ENCODE measurements around the gene GPR141.

GPR141 gene

DNA sequence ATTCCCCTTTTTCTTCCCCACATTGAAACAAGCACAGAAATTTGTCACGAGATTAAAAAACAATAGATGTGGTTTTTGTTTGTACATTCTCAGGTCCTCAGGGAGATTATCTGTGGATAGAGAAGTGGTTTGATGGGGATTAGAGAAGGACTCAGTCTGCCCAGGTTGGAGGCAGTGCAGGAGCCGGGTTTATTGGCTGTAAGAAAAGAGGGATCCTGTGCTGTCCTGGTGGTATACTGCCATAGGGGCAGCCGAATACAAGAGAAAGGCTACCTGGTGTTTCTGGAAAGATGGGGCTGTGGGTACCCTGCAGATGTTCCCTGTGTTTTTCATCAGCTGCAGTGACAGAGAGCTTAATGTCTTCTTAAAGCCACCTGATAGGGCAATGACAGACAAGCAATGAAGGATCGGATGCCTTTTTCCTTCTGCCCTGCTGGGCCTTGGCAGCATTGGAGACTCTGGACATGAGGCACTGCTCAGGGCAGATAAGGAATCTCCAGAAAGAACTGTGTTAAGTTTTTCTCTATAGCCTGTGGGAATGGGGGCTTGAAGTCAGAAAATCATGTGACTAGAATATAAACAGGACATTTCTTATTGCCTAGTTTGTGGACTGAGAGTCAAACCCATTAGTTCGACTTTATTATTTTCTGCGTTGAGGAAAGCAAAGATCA lies 18.1 kb upstream of the GPR141 start:
- H3K27me3 ChIP-seq (ENCODE audit: control insufficient read depth, insufficient read depth, low read length) = no peaks in the 10 kb centered on the region
- H3K4me2 ChIP-seq (ENCODE audit: low read length) = no peak overlapping the region
- H3K36me3 ChIP-seq (ENCODE audit: insufficient read depth, low read length) = no peaks in the 10 kb centered on the region
- H3K9ac ChIP-seq (ENCODE audit: low read depth, low read length) = no peak overlapping the region
- no peak overlapping the region for H3K4me3 ChIP-seq (ENCODE audit: low read length)
- no peaks in the 10 kb centered on the region for H3K9me3 ChIP-seq (replicated peaks; ENCODE audit: low read length)
- H3K4me1 ChIP-seq (ENCODE audit: control insufficient read depth, insufficient read depth, low read length) = no peaks in the 10 kb centered on the region

DNA sequence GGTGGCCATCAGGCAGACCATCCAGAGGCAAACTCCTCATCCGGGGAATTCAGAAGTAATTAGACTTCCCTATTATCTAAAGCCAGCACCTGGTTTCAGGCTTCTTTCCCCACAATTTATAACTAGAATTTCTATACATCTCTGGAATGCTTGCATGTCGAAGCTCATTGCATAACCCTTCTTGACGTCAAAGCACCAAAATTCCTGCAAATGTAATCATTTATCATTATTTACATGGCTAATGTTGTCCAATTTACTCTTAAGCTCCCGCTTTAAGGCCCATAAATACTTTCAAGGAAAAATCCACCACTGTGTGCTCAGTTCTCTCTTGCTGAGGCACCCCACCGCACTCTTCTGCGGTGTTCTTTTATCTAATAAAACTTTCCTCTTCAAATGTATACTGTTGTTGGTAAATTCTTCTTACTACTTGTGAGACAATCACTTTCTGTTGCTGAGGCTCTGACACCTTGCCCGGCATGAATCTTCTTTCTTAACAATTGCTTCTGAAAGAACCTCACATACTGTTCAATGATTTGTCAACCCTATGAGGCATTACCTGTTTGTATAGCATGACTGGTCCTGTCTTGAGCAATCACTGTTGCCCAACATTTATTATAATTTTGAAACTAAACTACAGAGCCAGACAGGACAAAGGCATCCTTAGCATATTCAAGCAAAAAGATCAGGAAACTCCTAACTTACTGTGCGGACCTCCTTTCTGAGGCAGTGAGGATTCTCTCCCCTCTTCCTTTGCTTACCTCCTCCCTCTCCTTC lies 17.4 kb upstream of the GPR141 start:
- H3K4me1 ChIP-seq (ENCODE audit: control insufficient read depth, insufficient read depth, low read length) = no peaks in the 10 kb centered on the region
- no peaks in the 10 kb centered on the region for H3K36me3 ChIP-seq (ENCODE audit: insufficient read depth, low read length)
- H3K9me3 ChIP-seq (replicated peaks; ENCODE audit: low read length) = no peaks in the 10 kb centered on the region
- no peak overlapping the region for H3K9ac ChIP-seq (ENCODE audit: low read depth, low read length)
- no peaks in the 10 kb centered on the region for H3K27me3 ChIP-seq (ENCODE audit: control insufficient read depth, insufficient read depth, low read length)
- H3K4me3 ChIP-seq (ENCODE audit: low read length) = no peak overlapping the region
- no peak overlapping the region for H3K4me2 ChIP-seq (ENCODE audit: low read length)

DNA sequence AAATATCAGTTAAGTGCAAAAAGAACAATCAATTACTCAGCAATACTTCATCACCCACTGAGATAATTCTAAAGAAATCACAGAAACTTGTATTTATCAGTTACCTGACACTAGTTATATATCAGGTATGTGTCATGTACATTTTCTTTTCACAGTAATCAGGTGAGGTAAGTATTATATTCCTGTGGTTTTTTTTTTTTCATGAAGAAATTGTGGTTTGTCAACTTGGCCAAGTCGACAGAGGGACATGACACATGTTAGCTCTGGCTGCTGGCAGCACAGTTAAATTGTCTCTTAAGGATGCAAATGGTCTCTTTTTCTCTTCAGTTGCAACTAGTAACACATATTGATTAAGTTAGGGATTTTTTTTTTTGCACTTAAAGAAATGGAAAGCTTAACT lies 13.7 kb upstream of the GPR141 start:
- Histone ChIP-seq H3K4me2 (ENCODE audit: low read length) (no peak overlapping the region), H3K9ac (ENCODE audit: low read depth, low read length) (no peak overlapping the region), H3K4me3 (ENCODE audit: low read length) (no peak overlapping the region), H3K4me1 (ENCODE audit: control insufficient read depth, insufficient read depth, low read length) (no peaks in the 10 kb centered on the region), H3K27me3 (ENCODE audit: control insufficient read depth, insufficient read depth, low read length) (no peaks in the 10 kb centered on the region), H3K36me3 (ENCODE audit: insufficient read depth, low read length) (no peaks in the 10 kb centered on the region), H3K9me3 (replicated peaks; ENCODE audit: low read length) (no peaks in the 10 kb centered on the region)

DNA sequence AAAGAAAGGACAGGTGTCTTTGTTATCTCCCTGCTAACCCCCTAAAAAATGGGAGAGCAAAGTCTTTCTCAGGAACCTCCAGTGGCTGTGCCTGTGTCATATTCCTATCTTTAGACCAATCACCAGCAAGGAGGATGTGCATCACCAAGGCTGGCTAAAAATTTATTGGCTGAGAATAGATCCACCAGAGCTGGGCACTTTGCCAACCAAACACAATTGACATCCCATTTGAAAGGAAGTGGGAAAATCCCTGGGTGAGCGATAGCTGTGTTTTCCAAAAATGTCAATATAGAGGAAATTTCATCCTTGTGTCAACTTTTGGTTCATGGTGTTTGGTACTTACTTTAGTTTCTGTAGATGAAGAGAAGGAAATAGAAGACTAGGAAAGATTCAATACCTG lies 13.1 kb upstream of the GPR141 start:
- H3K4me1 ChIP-seq (ENCODE audit: control insufficient read depth, insufficient read depth, low read length) = no peaks in the 10 kb centered on the region
- H3K4me3 ChIP-seq (ENCODE audit: low read length) = no peak overlapping the region
- H3K9me3 ChIP-seq (replicated peaks; ENCODE audit: low read length) = no peaks in the 10 kb centered on the region

DNA sequence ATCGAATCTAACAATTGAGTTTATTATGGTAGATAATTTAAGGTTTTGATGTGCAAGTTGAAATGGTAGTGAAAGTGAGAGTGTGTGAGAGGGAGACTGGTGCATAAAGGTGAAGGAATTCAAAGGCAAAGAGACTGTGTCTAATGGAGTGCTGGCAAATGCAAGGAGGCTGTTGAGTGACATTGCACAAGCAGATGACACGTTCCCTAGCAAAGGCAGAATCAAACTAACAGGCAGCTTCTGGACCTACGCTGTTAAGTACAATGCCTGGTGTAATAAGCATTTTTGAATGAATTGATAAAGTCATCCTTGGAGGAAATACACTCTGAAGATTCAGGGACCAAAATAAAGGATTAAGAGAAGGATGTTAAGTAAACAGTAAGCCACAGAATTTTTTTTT lies 11.7 kb upstream of the GPR141 start:
- no peak overlapping the region for H3K4me2 ChIP-seq (ENCODE audit: low read length)
- no peaks in the 10 kb centered on the region for H3K27me3 ChIP-seq (ENCODE audit: control insufficient read depth, insufficient read depth, low read length)
- no peak overlapping the region for H3K4me3 ChIP-seq (ENCODE audit: low read length)
- H3K9me3 ChIP-seq (replicated peaks; ENCODE audit: low read length) = no peaks in the 10 kb centered on the region
- no peaks in the 10 kb centered on the region for H3K4me1 ChIP-seq (ENCODE audit: control insufficient read depth, insufficient read depth, low read length)
- no peaks in the 10 kb centered on the region for H3K36me3 ChIP-seq (ENCODE audit: insufficient read depth, low read length)
- no peak overlapping the region for H3K9ac ChIP-seq (ENCODE audit: low read depth, low read length)

More for the DNA sequence above, 13.1 kb upstream of the GPR141 start:
- Histone ChIP-seq H3K4me2 (ENCODE audit: low read length) (no peak overlapping the region), H3K27me3 (ENCODE audit: control insufficient read depth, insufficient read depth, low read length) (no peaks in the 10 kb centered on the region), H3K36me3 (ENCODE audit: insufficient read depth, low read length) (no peaks in the 10 kb centered on the region), H3K9ac (ENCODE audit: low read depth, low read length) (no peak overlapping the region)

DNA sequence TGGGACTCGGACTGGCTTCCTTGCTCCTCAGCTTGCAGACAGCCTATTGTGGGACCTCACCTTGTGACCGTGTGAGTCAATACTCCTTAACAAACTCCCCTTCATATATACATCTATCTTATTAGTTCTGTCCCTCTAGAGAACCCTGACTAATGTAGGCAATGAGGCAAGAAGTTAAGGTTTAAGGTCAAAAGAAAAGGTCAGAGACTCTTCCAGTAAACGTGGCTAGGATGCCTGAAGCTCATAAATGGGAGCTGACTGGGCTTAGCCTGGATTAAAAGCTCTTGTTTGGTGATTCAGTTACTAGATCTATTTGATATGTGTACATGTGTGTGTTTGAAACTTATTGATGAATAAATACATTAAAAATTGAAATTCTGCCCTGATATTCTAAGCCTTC lies 10.6 kb upstream of the GPR141 start:
- H3K27me3 ChIP-seq (ENCODE audit: control insufficient read depth, insufficient read depth, low read length) = no peaks in the 10 kb centered on the region
- H3K9ac ChIP-seq (ENCODE audit: low read depth, low read length) = no peak overlapping the region
- no peaks in the 10 kb centered on the region for H3K4me1 ChIP-seq (ENCODE audit: control insufficient read depth, insufficient read depth, low read length)

DNA sequence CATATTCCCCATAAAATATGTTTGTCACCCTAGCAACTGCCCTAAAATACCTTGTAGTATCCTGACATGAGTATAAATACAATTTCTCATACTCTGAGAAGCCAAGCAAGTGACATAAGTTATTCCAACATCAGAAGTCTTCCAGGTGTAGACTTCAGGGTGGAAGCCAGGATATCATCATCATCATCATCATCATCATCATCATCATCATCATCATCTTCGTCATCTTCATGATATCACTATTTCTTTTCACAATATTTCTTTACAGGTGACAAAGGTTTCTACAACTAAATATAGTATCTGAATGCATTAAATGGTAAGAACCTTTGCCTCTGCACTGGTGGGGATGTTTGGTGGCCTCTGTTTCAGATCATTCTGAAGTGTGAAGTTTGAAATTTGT lies 10.0 kb upstream of the GPR141 start:
- Histone ChIP-seq H3K9ac (ENCODE audit: low read depth, low read length) (no peak overlapping the region), H3K9me3 (replicated peaks; ENCODE audit: low read length) (no peaks in the 10 kb centered on the region), H3K4me3 (ENCODE audit: low read length) (no peak overlapping the region), H3K27me3 (ENCODE audit: control insufficient read depth, insufficient read depth, low read length) (no peaks in the 10 kb centered on the region), H3K36me3 (ENCODE audit: insufficient read depth, low read length) (no peaks in the 10 kb centered on the region), H3K4me1 (ENCODE audit: control insufficient read depth, insufficient read depth, low read length) (no peaks in the 10 kb centered on the region), H3K4me2 (ENCODE audit: low read length) (no peak overlapping the region)

More for the DNA sequence above, 10.6 kb upstream of the GPR141 start:
- Histone ChIP-seq H3K36me3 (ENCODE audit: insufficient read depth, low read length) (no peaks in the 10 kb centered on the region), H3K4me3 (ENCODE audit: low read length) (no peak overlapping the region), H3K4me2 (ENCODE audit: low read length) (no peak overlapping the region), H3K9me3 (replicated peaks; ENCODE audit: low read length) (no peaks in the 10 kb centered on the region)

DNA sequence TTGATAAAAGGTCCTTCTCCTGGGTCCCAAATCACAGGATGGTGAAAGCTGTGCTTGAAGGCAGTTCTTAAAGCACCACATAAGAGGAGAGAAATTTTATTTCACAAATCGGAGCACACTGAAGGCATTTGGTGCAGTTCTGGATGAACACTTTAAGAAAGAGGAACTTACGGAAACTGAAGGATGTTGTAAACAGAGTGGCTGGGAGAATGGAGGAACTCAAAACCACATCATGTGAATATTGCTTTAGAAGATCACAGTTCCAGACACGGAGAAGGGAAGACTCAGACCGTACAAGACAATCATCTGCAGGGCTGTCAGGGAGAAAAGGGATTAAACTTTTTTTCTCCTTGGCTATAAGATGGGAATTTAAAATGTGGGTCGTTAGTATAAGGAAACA lies 9.0 kb upstream of the GPR141 start:
- Histone ChIP-seq H3K4me3 (ENCODE audit: low read length) (no peak overlapping the region), H3K27me3 (ENCODE audit: control insufficient read depth, insufficient read depth, low read length) (no peaks in the 10 kb centered on the region), H3K9ac (ENCODE audit: low read depth, low read length) (no peak overlapping the region), H3K9me3 (replicated peaks; ENCODE audit: low read length) (no peaks in the 10 kb centered on the region), H3K4me2 (ENCODE audit: low read length) (no peak overlapping the region), H3K36me3 (ENCODE audit: insufficient read depth, low read length) (no peaks in the 10 kb centered on the region), H3K4me1 (ENCODE audit: control insufficient read depth, insufficient read depth, low read length) (no peaks in the 10 kb centered on the region)

DNA sequence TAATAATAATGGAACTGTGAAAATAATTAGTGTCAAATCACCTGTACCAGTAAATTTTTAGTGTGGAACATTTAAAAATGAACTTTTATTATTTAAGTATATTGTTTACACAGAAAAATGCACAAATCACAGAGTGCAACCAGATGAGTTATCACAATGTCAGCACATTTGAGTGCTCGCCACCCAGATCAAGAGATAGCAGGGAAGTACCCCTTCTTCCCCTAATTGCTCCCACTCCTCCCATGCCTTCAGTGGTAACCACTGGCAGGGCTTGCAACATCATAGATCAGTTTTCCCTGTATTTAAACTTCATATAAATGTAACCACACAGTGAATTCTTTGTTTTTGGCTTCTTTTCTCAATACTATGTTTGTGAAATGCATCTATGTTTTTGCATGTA lies 7.8 kb upstream of the GPR141 start:
- Histone ChIP-seq H3K4me2 (ENCODE audit: low read length) (no peak overlapping the region), H3K4me3 (ENCODE audit: low read length) (no peak overlapping the region), H3K27me3 (ENCODE audit: control insufficient read depth, insufficient read depth, low read length) (no peaks in the 10 kb centered on the region), H3K9ac (ENCODE audit: low read depth, low read length) (no peak overlapping the region), H3K9me3 (replicated peaks; ENCODE audit: low read length) (no peaks in the 10 kb centered on the region), H3K36me3 (ENCODE audit: insufficient read depth, low read length) (no peaks in the 10 kb centered on the region), H3K4me1 (ENCODE audit: control insufficient read depth, insufficient read depth, low read length) (no peaks in the 10 kb centered on the region)

DNA sequence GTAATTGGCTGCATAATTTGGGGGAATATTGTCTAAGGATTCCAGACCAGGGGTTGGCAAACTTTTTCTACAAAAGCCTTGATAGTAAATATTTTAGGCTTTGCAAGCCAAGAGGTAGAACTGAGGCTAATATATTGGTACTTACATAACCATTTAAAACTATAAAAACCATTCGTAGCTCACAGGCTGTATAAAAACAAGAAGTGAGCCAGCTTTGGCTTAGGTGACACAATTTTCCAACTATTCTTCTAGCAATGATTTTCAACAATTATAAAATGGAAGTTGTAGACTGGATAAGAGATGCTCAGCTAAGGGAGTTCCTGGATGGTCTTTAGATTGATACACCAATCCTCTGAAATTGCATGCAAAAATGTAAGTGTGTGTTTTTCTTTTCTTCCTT lies 1.4 kb downstream of the GPR141 start:
- H3K4me3 ChIP-seq (ENCODE audit: low read length) = no peak overlapping the region
- H3K4me1 ChIP-seq (ENCODE audit: control insufficient read depth, insufficient read depth, low read length) = no peaks in the 10 kb centered on the region

DNA sequence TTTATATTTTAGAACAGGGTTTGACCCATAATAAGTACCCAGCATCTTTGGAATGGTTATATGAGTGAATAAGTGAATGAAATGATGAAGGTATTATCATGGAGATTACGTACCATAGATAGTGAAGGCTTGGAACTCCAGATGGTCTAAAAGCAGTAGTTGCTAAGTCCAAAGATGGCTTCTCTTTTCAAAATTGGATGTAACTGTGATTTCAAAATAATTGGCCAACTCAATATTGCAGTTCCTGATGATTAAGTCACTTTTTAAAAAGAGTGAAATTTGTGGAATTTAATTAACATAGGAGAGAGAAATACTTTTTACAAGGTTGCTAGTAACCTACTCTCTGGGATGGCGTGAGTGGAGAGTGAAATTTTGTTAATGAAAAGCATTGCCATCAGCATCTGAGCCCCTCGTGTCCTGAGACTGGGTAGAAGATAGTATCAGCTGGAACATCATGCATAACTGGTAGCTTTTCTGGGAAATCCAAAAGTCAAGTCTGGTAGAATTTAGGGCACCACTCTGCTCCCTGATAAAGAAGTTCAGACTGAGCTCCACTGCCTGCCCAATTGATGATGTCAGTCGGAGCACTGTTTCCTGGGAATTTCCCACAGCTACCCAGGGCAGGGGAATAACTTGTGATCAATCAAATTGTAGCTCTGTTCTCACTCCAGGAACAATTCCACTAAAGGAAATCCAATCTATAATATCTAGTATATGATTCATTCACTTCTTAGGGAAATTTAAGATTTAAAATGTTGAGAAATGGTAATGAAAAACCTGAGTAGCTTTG lies 3.2 kb downstream of the GPR141 start:
- Histone ChIP-seq H3K4me1 (ENCODE audit: control insufficient read depth, insufficient read depth, low read length) (no peaks in the 10 kb centered on the region), H3K9ac (ENCODE audit: low read depth, low read length) (no peak overlapping the region), H3K4me3 (ENCODE audit: low read length) (no peak overlapping the region), H3K4me2 (ENCODE audit: low read length) (no peak overlapping the region), H3K27me3 (ENCODE audit: control insufficient read depth, insufficient read depth, low read length) (no peaks in the 10 kb centered on the region), H3K36me3 (ENCODE audit: insufficient read depth, low read length) (no peaks in the 10 kb centered on the region), H3K9me3 (replicated peaks; ENCODE audit: low read length) (no peaks in the 10 kb centered on the region)

More for the DNA sequence above, 1.4 kb downstream of the GPR141 start:
- no peaks in the 10 kb centered on the region for H3K27me3 ChIP-seq (ENCODE audit: control insufficient read depth, insufficient read depth, low read length)
- H3K9me3 ChIP-seq (replicated peaks; ENCODE audit: low read length) = no peaks in the 10 kb centered on the region
- H3K9ac ChIP-seq (ENCODE audit: low read depth, low read length) = no peak overlapping the region
- H3K36me3 ChIP-seq (ENCODE audit: insufficient read depth, low read length) = no peaks in the 10 kb centered on the region
- H3K4me2 ChIP-seq (ENCODE audit: low read length) = no peak overlapping the region

Data from skeletal muscle satellite cell (primary cell).